Daoy (cell line): ENCODE measurements around the gene RNASE8. TPM values are rescaled to one million over a fixed set of nuclear protein-coding genes. Genes with fewer than 3 reads are reported as not detected.

ENCODE experiments used
- DNase-seq: peaks from one replicate; pipeline ENCODE4 v3.0.0-alpha.2; 2015; ENCODE audit warnings: low read depth
- total RNA-seq: library from RNA; depleted of rRNA; stranded (reverse); fragments of >200 nt; shearing (Covaris generic); gene quantifications from 2 replicates; pipeline ENCODE4 v1.2.3, GENCODE V29; 2014

Gene RNASE8
- total RNA-seq, 1 experiment from 2014 or later: not detected

GRCh38 chr14:21053184-21054122 lies 4.2 kb upstream of the RNASE8 start:
- no peak for DNase-seq

GRCh38 chr14:21054123-21054767 lies 3.4 kb upstream of the RNASE8 start:
- no peak for DNase-seq

- no peak for DNase-seq
Measured at GRCh38 chr14:21054768-21055145, 2.9 kb upstream of the RNASE8 start.

- DNase-seq: no peak
Measured at GRCh38 chr14:21055432-21056117, 2.0 kb upstream of the RNASE8 start.

- peak; percentile 82 for DNase-seq
Measured at GRCh38 chr14:21056520-21057163, 980 bp upstream of the RNASE8 start.

- no peak for DNase-seq
Measured at GRCh38 chr14:21058903-21059302, 1.3 kb downstream of the RNASE8 start.

- peak; percentile 52 for DNase-seq
Measured at GRCh38 chr14:21059842-21060613, 2.4 kb downstream of the RNASE8 start.

GRCh38 chr14:21060614-21061346 lies 3.2 kb downstream of the RNASE8 start:
- DNase-seq: no peak

GRCh38 chr14:21061347-21061668 lies 3.7 kb downstream of the RNASE8 start:
- no peak for DNase-seq

GRCh38 chr14:21063479-21063878 lies 5.9 kb downstream of the RNASE8 start:
- peak; percentile 93 for DNase-seq

GRCh38 chr14:21066882-21067502 lies 9.4 kb downstream of the RNASE8 start:
- DNase-seq: no peak

- peak; percentile 72 for DNase-seq
Measured at GRCh38 chr14:21068521-21069387, 11.1 kb downstream of the RNASE8 start.

- DNase-seq: peak; percentile 78
Measured at GRCh38 chr14:21069388-21070082, 11.9 kb downstream of the RNASE8 start.

- DNase-seq: peak; percentile 78
Measured at GRCh38 chr14:21070083-21070609, 12.5 kb downstream of the RNASE8 start, which contains the start of gene ARHGEF40. TSS of gene ARHGEF40 (plus strand) at chr14:21070304. CDS start at chr14:21070397, 93 bp downstream.

- peak; percentile 73 for DNase-seq
Measured at GRCh38 chr14:21070610-21071224, 13.1 kb downstream of the RNASE8 start.

- peak; percentile 99 for DNase-seq
Measured at GRCh38 chr14:21071225-21072030, 13.8 kb downstream of the RNASE8 start.

GRCh38 chr14:21072031-21072473 lies 14.4 kb downstream of the RNASE8 start:
- DNase-seq: peak; percentile 68
